ENCODE measurements around the gene STMN3.

STMN3 gene

DNA sequence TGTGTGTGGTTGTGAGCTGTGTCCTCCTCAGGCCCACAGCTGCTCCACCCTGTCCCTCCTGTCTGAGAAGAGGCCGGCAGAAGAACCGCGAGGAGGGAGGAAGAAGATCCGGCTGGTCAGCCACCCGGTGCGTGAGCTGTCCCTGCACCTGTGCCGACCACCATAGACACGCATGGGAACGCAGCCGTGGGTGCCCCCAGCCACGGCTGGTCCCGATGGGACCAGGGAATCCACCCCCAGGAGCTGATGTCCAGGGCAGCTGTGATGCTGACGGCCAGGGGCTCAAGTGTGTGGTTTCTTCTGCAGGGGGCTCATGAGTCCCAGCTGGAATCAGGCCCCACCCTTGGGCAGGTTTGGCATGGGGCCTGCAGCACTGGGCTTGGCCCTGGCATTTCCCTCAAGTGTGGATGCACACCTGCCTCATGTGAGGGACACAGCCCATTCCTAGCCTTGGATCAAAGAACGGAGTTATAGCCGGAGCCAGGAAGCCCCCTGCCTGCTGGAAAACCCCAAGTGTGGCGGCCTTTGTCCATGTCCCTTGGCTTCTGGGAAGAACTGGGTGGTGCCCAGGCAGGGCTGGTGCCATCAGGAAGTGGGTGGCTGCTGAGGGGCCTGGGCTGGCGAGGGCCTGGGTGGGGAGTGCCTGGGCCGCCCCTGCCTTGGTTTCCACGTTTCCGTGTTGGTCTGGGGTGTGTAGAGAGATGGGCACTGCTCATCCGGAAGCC lies 38.6 kb upstream of the STMN3 start:
- no peak for DNase-seq

GRCh38 chr20:63690898-63691710 lies 37.9 kb upstream of the STMN3 start:
- no peak for DNase-seq

DNA sequence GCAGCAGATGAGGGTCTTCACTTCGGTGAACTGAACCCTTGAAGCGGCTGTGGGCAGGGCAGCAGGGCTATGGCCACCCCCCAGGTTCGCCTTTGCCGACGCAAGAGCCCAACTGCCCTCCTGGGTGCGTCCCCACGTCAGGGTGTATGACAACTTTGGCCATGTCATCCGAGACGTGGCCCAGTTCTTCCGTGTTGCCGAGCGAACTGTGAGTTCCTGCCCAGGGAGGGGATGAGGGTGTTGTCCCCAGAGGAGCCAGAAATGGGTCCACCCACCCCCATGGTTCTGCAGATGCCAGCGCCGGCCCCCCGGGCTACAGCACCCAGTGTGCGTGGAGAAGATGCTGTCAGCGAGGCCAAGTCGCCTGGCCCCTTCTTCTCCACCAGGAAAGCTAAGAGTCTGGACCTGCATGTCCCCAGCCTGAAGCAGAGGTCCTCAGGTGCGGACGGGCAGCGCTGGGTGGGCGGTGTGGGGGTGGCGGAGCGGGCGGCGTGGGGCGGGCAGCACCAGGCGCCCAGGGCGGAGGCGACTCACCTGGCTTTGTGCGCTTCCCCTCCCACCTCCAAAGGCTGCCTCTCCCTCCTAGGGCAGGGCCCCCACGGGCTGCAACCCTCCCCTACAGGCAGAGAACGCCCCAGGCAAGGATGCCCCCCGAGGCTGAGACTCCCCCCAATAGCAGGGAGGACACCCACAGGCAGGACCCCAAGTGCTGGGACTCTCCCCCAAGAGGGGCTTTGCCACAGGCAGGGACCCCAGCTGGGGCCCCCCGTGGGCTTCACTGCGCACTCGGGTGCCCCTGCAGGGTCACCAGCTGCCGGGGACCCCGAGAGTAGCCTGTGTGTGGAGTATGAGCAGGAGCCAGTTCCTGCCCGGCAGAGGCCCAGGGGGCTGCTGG lies 37.0 kb upstream of the STMN3 start:
- no peak for DNase-seq

DNA sequence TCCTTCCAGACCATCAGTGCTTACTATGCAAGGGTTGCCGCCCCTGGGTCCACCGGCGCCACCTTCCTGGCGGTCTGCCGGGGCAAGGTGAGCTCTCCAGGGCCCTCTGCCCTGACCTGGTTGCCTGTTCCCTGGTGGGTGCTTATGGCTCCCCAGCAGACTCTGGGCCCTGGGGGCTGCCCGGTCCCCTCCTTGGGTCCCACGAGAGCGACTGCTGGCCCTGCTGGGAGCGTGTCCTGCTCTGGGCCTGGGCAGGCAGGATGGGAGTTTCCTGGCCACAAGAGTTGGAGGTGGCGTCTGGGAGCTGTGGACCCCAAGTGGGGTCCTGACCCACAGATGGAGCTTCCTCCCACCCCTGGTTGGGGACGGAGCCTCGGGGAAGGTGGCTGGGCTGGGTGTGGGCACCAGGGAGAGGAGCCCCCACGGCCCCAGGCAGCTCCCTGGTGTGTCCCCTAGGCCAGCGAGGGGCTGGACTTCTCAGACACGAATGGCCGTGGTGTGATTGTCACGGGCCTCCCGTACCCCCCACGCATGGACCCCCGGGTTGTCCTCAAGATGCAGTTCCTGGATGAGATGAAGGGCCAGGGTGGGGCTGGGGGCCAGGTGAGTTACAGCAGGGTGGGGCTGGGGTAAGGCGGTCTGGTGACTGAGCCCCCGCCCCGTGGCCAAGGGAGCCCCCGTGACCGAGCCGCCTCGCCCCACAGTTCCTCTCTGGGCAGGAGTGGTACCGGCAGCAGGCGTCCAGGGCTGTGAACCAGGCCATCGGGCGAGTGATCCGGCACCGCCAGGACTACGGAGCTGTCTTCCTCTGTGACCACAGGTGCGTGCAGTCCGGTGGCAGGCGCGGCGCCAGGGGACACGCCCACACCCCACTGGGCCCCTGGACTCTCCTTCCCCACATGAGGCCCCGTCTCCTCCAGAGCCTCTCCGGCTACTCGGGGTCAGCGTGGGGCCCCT lies 36.1 kb upstream of the STMN3 start:
- no peak for DNase-seq

DNA sequence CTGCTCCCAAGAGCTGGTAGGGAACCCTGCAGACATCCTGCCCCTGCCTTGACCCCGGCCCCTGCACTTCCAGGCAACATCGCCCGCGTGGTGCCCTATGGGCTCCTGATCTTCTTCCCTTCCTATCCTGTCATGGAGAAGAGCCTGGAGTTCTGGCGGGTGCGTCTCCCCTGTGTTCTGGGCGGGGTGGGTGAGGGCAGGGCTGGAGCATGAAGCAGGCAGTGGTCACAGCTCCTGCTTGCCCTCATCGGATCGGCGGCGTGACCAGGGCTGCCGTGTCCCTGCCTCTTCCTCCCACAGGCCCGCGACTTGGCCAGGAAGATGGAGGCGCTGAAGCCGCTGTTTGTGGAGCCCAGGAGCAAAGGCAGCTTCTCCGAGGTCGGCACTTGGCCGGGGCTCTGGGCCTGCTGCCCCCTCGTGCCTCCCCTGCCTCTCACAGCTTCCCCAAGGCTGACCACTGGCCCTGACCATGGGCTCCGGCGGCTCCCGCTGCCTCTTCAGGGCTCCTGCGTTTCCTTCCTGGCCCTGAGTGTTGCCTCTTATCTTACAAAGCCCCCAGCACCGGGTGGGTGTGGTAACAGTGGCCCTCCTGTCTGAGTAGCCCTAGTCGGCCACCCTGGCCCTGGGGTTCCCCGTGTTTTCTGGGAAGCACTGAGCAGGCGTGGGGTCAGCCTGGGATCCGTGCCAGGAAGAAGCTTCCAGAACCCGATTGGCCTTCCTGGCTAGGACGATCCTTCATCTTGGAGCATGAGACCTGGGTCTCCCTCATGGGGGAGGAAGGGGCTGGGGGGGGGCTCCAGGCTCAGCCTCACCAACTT lies 35.2 kb upstream of the STMN3 start:
- no peak for DNase-seq

- DNase-seq, result no peak
Measured at GRCh38 chr20:63687419-63688178, 34.4 kb upstream of the STMN3 start.

- no peak for DNase-seq
Measured at GRCh38 chr20:63686492-63687321, 33.5 kb upstream of the STMN3 start.

- no peak for DNase-seq
Measured at GRCh38 chr20:63686094-63686491, 32.9 kb upstream of the STMN3 start.

- DNase-seq, result no peak
Measured at GRCh38 chr20:63685269-63686026, 32.2 kb upstream of the STMN3 start.

DNA sequence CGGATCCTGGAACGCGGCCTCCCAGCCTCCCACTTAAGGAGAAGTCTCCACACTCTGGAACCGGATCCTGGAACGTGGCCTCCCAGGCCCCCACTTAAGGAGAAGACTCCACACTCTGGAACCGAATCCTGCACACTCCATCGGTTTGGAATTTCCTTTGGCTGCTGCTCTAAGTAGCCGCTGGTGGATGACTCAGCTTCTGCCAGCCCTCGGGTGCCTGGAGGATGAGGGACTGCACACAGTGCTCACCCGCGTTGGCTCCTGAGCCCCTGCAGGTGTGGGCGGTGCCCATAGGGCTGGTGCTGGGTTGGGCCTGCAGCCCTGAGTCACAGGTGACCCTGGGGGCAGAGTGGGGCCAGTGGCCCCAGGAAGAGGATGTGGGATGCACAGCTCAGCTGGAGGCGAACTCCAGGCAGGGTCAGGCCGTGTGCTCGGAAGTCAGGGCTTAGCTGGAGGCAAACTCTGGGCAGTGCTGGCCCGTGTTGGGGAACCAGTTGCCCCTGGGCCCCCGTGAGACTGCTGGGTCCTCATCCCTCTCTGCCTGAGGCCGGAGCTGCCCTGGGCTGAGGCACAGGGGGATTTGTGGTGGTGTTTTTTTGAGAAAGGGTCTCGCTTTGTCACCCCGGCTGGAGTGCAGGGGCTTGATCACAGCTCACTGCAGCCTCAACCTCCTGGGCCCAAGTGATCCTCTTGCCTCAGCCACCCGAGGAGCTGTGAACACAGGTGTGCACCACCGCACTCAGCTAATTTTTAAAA lies 29.3 kb upstream of the STMN3 start:
- no peak for DNase-seq

GRCh38 chr20:63681609-63682142 lies 28.5 kb upstream of the STMN3 start:
- DNase-seq, result no peak

GRCh38 chr20:63680857-63681608 lies 27.8 kb upstream of the STMN3 start:
- no peak for DNase-seq

DNA sequence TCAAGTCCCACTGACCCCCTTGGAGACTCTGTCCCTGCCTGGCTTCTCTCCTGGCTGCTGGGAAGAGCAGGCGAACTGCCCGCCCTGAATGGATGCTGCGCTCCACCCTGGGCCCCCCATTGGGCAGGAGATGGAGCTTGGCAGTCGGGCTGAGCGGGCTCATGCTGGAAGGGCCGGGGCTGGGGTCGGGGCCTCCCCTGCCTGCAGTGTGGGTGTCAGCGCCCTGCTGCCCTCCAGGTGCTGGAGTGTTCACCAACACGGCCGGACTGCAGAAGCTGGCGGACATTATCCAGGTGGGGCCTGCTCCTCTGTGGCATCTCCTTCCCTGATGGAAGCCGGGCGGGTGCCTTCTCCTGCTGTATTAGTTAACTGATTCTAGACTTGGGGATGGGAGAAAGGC lies 27.2 kb upstream of the STMN3 start:
- DNase-seq, result no peak

- no peak for DNase-seq
Measured at GRCh38 chr20:63679799-63680305, 26.6 kb upstream of the STMN3 start.

- no peak for DNase-seq
Measured at GRCh38 chr20:63678667-63679465, 25.6 kb upstream of the STMN3 start.

GRCh38 chr20:63678071-63678470 lies 24.8 kb upstream of the STMN3 start:
- DNase-seq, result no peak
